NB4 (cell line): ENCODE data around the gene AANAT.

Experiments
- DNase-seq: peaks from one replicate; pipeline ENCODE4 v3.0.0; 2010; ENCODE audit warnings: low read depth
- H3K4me3 ChIP-seq: one replicate; pipeline ENCODE4 v1.5.1; 2011; ENCODE audit warnings: mild to moderate bottlenecking, low read depth, low read length, moderate library complexity
- MYC ChIP-seq: IDR thresholded peaks from 2 replicates; pipeline ENCODE4 v1.6.1; 2011; ENCODE audit warnings: low read depth, low read length
- POLR2A ChIP-seq: IDR thresholded peaks from 2 replicates; pipeline ENCODE4 v1.6.1; 2011; ENCODE audit warnings: mild to moderate bottlenecking; ENCODE audit not compliant: insufficient read length; ENCODE audit errors: extremely low read depth
- TF ChIP-seq, protein P1 (sequence below): IDR thresholded peaks from 2 replicates; pipeline ENCODE4 v1.6.1; 2011; ENCODE audit warnings: low read depth, low read length
- TF ChIP-seq, protein P2 (sequence below): IDR thresholded peaks from one replicate; pipeline ENCODE4 v1.5.1; 2012; ENCODE audit warnings: low read depth, low read length

The AANAT gene

DNA sequence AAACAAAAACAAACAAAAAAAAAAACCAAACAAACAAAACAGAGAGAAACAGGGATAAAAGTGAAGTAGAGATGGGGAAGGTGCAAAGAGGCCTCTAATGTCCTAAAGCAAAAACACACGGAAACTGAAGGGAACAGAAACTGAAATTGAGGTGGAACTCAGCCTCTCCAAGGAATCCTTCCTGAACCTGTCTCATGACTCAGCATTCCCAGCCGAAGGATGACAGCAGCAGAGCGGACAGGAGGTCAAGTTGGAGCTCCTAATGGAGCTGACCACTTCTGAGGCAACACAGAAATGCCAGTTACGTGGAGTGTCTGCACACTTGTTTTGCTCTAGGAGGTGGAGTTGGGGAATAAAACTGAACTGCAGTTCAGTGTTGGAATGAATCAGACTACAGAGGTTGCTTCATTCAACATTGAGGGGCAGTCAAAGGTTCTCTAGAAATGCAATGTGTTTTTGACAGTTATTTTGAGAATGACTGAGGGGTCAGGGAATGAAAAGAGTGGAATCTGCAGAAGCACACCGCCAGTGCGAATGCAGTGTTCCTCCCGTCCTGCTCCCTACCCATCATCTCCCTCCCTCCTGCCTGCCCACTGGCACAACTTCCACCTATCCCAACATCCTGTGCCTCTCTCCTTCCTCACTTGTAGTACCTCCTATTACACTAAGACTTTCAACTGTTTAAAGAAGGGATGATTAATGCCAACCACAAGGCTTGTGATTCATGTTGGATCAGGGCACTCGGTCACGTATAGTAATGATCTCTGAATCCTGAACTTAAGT, 20.8 kb upstream of the AANAT start:
- no peak overlapping the region for H3K4me3 ChIP-seq
- TF ChIP-seq, protein P1, sequence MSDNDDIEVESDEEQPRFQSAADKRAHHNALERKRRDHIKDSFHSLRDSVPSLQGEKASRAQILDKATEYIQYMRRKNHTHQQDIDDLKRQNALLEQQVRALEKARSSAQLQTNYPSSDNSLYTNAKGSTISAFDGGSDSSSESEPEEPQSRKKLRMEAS, result no peak
- TF ChIP-seq MYC (no peak), POLR2A (no peak)
- TF ChIP-seq, protein P2, sequence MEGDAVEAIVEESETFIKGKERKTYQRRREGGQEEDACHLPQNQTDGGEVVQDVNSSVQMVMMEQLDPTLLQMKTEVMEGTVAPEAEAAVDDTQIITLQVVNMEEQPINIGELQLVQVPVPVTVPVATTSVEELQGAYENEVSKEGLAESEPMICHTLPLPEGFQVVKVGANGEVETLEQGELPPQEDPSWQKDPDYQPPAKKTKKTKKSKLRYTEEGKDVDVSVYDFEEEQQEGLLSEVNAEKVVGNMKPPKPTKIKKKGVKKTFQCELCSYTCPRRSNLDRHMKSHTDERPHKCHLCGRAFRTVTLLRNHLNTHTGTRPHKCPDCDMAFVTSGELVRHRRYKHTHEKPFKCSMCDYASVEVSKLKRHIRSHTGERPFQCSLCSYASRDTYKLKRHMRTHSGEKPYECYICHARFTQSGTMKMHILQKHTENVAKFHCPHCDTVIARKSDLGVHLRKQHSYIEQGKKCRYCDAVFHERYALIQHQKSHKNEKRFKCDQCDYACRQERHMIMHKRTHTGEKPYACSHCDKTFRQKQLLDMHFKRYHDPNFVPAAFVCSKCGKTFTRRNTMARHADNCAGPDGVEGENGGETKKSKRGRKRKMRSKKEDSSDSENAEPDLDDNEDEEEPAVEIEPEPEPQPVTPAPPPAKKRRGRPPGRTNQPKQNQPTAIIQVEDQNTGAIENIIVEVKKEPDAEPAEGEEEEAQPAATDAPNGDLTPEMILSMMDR, result no peak
- peak; percentile 20 for DNase-seq

DNA sequence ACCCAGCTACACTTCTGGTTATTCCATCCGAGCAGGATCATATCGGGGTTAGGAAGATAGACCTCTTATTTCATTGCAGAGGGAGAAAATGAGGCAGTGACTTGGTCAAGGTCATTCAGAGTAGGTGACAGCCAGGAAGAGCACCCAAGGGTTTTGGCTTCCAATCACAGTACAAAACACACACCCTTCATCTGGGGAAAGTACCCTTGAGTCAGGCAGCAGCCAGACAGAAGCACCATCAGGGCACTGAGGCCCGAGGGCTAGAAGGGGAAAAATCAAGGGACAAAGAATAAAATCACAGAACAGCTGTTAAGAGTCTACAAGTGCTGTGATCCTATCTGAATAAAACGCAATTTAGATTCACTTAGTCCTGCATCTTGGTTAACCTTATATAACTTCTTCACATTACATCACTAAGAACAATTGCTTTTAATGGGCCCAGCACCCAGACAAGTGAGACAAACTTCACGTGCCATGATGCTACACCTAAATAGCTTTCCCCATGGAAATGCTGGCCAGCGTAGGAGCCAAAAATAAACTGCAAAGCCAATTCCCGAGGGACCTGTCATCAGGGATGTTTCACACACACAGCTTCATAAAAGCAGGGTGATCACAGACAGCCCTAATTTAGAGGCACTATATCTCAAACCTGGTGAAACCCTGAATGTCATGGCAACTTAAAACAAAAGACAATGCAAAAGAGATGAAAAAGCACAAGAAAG, 19.3 kb upstream of the AANAT start:
- no peak overlapping the region for H3K4me3 ChIP-seq
- TF ChIP-seq, protein P1, result no peak
- no peak for TF ChIP-seq POLR2A
- TF ChIP-seq, protein P2, result no peak
- TF ChIP-seq MYC, result no peak
- no peak for DNase-seq

DNA sequence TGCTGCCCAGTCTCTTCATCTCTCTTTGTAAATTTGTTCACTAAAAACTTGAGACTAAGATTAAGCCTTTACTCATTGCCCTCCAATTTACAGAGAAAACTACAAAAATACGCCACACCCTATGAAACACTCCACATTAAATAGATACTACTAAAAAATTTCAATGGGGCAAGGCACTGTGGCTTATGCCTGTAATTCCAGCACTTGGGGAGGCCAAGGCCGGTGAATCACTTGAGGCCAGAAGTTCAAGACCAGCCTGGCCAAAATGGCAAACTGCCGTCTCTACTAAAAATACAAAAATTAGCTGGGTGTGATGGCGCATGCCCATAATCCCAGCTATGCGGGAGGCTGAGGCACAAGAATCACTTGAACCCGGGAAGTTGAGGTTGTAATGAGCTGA, 18.3 kb upstream of the AANAT start:
- no peak overlapping the region for H3K4me3 ChIP-seq
- TF ChIP-seq, protein P1, result no peak
- TF ChIP-seq, protein P2, result no peak
- TF ChIP-seq POLR2A, result no peak
- no peak for TF ChIP-seq MYC
- no peak for DNase-seq

DNA sequence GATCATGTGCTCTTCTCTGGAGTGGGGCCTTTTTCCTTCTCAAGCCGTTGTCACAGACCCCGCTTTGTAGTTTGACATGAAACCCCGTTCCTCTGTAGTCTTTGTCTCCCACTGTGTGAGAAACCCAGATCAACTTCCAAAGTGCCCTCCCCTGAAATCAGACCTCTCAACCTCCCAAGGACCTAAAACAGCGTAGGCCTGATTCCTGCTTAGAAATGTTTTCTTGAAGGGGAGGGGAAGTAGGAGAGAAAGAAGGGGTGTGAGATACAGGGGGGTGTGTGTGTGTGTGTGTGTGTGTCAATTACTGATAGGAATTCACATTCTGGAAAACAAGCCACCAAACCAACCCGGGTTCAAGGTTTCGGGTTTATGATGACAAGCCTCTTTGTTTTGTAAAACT, 15.9 kb upstream of the AANAT start:
- TF ChIP-seq MYC, result no peak
- TF ChIP-seq POLR2A, result no peak
- TF ChIP-seq, protein P2, result no peak
- TF ChIP-seq, protein P1, result no peak
- DNase-seq, result no peak
- peak overlapping the region; percentile 76 for H3K4me3 ChIP-seq

DNA sequence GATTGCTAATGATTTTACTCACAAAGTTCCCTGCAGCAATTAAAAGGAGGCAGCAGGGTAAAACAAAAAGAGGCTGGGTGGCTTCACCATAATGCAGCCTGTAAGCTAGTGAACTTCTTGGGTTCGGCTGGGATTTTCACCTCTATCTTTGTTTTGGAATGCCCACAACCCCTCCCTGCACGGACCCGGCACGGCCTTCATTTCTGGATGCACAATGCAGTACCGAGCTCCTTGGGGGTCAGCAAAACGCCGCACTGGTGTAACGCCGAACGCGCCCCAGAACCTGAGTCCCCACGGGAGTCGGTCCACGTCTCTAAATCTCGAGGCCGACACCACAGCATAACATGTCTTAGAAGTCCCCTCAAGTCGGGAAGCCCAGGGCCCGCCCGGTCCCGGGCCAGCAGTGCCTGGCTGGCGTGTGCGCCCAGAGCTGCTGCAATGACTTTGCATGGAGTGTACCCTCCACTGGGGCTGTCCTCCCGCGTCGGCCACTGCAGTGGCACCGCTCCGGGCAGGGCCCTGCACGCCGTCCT, 15.2 kb upstream of the AANAT start:
- H3K4me3 ChIP-seq, result peak overlapping the region; percentile 76
- no peak for DNase-seq
- TF ChIP-seq, protein P2, result no peak
- TF ChIP-seq, protein P1, result no peak
- TF ChIP-seq POLR2A, result no peak
- TF ChIP-seq MYC, result no peak
